Measurements from ENCODE around the gene AGPAT2.

The AGPAT2 gene

DNA sequence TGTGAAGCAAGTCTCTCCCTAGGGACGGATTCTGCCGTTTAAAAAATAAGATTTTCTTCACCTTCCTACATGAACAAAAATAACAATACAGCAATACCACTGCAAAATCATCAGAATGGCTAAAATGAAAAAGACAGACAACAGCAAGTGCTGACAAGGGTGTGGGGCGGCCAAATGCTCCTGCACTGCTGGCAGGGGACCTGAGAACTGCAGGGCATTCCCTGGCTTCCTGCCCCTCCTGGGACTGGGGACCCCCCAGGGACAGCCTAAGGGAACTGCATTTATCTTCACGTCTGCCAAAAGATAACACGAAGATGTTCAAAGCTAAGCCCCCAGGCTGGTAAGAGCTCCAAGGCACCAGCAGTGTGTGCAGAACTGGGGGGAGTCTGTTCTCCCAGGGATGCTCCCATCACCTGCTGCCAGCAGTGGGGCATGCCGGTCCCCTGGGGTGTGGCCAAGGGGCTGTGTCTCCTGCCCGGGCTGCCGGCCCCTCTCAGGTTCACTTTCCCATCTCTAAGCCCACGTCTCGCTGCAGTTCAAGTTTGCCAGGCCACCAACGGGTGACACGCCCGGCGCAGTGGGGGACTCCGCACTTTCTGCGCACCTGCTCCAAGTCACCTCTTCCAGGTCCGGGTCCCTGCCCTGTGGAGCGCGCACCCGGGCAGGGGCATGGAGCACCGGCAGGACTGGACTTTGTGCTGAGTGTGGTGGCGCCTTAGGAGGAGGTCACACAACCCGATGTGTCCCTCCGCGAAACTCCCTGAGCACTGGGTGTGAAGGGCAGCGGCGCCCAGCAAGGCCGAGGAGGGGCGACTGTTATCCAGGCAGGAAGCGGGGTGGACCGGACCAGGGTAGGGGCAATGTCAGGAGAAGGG is 29.0 kb downstream of the AGPAT2 start:
- H3K27me3 ChIP-seq = peaks cover 100% of the 10 kb centered on the region
- H3K9me3 ChIP-seq = no peaks in the 10 kb centered on the region
- no peaks in the 10 kb centered on the region for H3K4me1 ChIP-seq (ENCODE audit: control insufficient read depth in 1 of 2, insufficient read depth in 1 of 2, low read depth in 1 of 2, low read length in 1 of 2)
- H3K4me3 ChIP-seq (ENCODE audit: low read depth in 1 of 2, low read length in 1 of 2) = no peak overlapping the region
- TF ChIP-seq, protein P1, sequence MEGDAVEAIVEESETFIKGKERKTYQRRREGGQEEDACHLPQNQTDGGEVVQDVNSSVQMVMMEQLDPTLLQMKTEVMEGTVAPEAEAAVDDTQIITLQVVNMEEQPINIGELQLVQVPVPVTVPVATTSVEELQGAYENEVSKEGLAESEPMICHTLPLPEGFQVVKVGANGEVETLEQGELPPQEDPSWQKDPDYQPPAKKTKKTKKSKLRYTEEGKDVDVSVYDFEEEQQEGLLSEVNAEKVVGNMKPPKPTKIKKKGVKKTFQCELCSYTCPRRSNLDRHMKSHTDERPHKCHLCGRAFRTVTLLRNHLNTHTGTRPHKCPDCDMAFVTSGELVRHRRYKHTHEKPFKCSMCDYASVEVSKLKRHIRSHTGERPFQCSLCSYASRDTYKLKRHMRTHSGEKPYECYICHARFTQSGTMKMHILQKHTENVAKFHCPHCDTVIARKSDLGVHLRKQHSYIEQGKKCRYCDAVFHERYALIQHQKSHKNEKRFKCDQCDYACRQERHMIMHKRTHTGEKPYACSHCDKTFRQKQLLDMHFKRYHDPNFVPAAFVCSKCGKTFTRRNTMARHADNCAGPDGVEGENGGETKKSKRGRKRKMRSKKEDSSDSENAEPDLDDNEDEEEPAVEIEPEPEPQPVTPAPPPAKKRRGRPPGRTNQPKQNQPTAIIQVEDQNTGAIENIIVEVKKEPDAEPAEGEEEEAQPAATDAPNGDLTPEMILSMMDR (IDR thresholded peaks at IDR 0.05) = no peak
- H3K27ac ChIP-seq = no peak overlapping the region
- no peaks in the 10 kb centered on the region for H3K36me3 ChIP-seq

- Histone ChIP-seq H3K4me1 (ENCODE audit: control insufficient read depth in 1 of 2, insufficient read depth in 1 of 2, low read depth in 1 of 2, low read length in 1 of 2) (no peaks in the 10 kb centered on the region), H3K4me3 (ENCODE audit: low read depth in 1 of 2, low read length in 1 of 2) (no peak overlapping the region), H3K27ac (no peak overlapping the region), H3K27me3 (peaks cover 100% of the 10 kb centered on the region), H3K36me3 (no peaks in the 10 kb centered on the region), H3K9me3 (no peaks in the 10 kb centered on the region)
- TF ChIP-seq, protein P1 (IDR thresholded peaks at IDR 0.05) = no peak
Measured at GRCh38 chr9:136656795-136657611, 30.3 kb downstream of the AGPAT2 start.

GRCh38 chr9:136656183-136656738 is 31.0 kb downstream of the AGPAT2 start:
- TF ChIP-seq, protein P1 (IDR thresholded peaks at IDR 0.05) = no peak
- H3K4me1 ChIP-seq (ENCODE audit: control insufficient read depth in 1 of 2, insufficient read depth in 1 of 2, low read depth in 1 of 2, low read length in 1 of 2) = no peaks in the 10 kb centered on the region
- H3K27ac ChIP-seq = no peak overlapping the region
- no peaks in the 10 kb centered on the region for H3K36me3 ChIP-seq
- peaks cover 100% of the 10 kb centered on the region for H3K27me3 ChIP-seq
- H3K4me3 ChIP-seq (ENCODE audit: low read depth in 1 of 2, low read length in 1 of 2) = no peak overlapping the region
- no peaks in the 10 kb centered on the region for H3K9me3 ChIP-seq

DNA sequence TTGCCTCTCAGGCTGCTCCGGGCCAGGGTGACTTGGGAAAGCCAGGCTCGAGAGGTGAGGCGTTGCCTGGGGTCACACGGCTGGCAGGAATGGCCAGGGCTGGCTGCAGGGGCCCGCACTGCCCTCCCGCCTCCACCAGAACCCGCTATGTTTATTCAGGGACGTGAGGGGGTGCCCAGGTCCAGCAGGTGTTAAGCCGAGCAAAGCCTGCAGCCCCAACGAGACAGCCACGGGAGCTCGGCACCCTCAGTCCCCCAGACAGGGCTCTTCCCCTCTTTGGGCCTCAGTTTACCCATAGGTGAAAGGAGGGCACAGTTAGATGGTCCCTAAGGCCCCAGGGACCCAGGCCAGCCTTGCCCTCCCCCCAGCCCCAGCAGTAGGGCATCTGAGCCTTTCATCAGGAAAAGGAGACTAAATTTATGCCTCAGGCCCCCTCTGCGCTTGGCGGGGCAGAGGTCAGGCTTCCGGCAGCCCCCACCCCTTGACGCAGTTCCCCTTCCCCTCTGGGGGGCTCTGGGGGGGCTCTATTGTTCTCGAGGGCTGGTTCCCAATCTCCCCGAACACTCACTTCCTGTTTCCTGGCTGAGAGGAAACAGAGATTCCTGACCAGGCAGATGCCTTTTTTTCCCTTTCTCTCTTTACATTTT is 31.6 kb downstream of the AGPAT2 start:
- no peak overlapping the region for H3K27ac ChIP-seq
- TF ChIP-seq, protein P1 (IDR thresholded peaks at IDR 0.05) = no peak
- no peaks in the 10 kb centered on the region for H3K36me3 ChIP-seq
- no peaks in the 10 kb centered on the region for H3K4me1 ChIP-seq (ENCODE audit: control insufficient read depth in 1 of 2, insufficient read depth in 1 of 2, low read depth in 1 of 2, low read length in 1 of 2)
- no peak overlapping the region for H3K4me3 ChIP-seq (ENCODE audit: low read depth in 1 of 2, low read length in 1 of 2)
- peaks cover 100% of the 10 kb centered on the region for H3K27me3 ChIP-seq
- no peaks in the 10 kb centered on the region for H3K9me3 ChIP-seq

GRCh38 chr9:136654820-136655535 is 32.3 kb downstream of the AGPAT2 start:
- TF ChIP-seq, protein P1 (IDR thresholded peaks at IDR 0.05) = no peak

More at GRCh38 chr9:136654820-136655535, 32.3 kb downstream of the AGPAT2 start:
- H3K4me3 ChIP-seq (ENCODE audit: low read depth in 1 of 2, low read length in 1 of 2) = no peak overlapping the region
- no peaks in the 10 kb centered on the region for H3K36me3 ChIP-seq
- H3K9me3 ChIP-seq = no peaks in the 10 kb centered on the region
- H3K4me1 ChIP-seq (ENCODE audit: control insufficient read depth in 1 of 2, insufficient read depth in 1 of 2, low read depth in 1 of 2, low read length in 1 of 2) = no peaks in the 10 kb centered on the region
- peaks cover 100% of the 10 kb centered on the region for H3K27me3 ChIP-seq
- H3K27ac ChIP-seq = no peak overlapping the region
